GM19239 (cell line): ENCODE results near the gene ATXN1.
A peak's percentile ranks its signal among the peaks of the same experiment; 100 is the strongest.
"Not testable (repeated sequence)": the region's sequence is repeated elsewhere in the genome, so short reads cannot be mapped to it uniquely, and the experiment has no call there.

ENCODE experiments used
- DNase-seq: peaks from one replicate; pipeline ENCODE4 v3.0.0; 2011; ENCODE audit warnings: low spot score; ENCODE audit not compliant: insufficient read length
- FAIRE-seq: peaks from 2 replicates; lab custom pipeline; 2011; peaks lifted over from hg19 to GRCh38; lab: Jason Lieb, UNC

The ATXN1 gene

DNA sequence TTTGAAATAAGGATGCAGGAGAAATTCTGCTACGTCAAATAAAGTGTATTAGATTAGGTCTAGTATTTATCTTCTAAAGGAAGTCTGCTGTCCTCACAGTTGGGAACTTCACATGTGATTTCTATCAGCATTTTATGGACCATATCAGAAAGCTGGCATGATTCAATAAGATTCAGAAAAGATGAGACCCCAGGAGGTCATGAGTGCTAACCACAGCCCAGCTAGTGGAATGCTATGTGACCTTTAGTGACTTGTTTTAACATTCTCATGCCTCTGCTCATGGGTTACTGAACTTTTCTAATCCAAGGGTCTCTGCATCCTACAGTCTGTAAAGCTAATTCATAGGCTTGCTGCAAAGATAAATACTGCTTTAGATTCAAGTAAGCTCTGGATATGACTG is 372.8 kb downstream of the ATXN1 start:
- DNase-seq (no peak), FAIRE-seq (no peak)

DNA sequence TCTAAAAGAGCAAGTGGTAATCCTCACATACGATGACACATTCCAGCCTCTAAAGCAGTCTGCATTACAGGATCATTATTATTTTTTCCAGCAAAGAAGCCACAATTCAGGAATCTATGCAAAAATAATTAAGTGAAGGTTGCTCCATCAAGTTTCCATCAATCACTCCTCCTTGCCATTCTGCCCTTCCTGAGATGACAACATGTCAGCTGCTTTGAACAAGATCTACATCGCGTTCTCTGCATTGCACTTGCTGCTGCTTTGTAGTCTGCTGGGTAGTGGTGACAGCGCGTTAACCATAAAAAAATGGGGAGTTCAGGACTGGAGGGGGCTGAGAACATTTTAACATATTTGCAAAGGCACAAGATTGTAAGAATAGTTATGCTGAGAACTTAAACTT is 375.2 kb downstream of the ATXN1 start:
- no peak for DNase-seq
- no peak for FAIRE-seq

DNA sequence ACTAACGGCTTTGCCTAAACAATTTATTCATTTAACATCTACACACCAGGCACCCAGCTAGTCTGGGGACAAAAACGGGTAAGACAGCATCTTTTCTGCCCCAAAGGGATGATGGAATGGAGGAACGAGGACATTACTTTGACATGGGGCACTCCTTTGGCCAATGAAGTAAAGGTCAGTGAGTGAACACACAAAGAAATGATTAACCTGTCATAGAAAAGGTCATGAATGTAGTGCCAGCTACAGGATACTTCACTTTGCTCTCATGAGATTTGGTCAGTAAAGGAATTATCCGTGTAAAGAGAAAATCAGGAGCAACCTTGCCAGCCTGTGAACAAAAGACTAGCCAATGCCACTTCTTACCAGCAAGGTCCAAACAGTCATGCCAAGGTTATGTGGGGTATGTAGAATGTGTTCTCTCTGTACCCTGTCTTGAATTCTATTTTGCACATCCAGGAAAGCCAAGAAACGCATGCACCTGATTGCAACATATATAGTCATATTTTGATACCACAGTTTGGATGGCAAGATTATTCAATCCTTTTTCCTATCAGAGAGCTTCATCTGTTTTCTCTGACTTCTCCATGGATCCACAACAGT is 377.6 kb downstream of the ATXN1 start:
- FAIRE-seq (no peak), DNase-seq (no peak)

DNA sequence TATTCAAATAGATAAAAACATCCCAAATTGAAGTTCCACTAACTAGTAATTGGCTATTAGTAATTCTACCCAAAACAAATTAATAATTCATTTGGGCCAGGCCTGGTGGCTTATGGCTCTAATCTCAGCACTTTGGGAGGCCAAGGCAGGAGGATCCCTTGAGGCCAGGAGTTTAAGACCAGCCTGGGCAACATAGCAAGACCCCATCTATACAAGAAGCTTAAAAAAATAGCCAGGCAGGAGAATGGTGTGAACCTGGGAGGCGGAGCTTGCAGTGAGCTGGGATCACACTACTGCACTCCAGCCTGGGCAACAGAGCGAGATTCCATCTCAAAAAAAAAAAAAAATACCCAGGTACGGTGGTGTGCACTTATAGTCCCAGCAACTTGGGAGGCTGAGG is 379.3 kb downstream of the ATXN1 start:
- not testable (repeated sequence) for DNase-seq, FAIRE-seq

DNA sequence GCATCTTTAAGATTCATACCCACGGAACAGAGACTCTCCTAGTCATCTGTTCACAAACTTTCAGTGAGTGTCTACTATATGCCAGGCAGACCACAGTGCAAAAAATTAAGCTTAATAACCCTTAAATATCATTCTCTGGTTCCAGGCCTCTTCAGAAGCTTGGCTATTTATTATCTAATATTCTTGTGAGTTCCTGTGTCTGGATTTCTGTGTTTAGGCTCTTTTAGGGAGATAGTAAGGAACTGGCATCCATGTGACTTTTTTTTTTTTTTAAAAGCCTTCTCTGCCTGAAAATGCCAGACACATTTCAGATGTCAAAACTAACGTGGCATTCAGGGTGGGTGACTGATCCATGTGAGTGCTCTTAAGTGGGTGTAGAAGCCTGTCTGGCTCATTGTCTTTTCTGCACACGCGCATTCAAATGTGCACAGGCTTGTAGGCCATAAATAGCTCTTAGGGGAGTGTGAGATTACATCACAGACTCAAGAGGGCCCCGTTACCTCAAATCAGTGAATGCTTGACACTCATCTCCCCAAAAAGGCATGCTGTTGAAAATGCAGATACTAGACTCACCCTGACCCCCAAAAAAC is 380.9 kb downstream of the ATXN1 start:
- DNase-seq (no peak), FAIRE-seq (no peak)

DNA sequence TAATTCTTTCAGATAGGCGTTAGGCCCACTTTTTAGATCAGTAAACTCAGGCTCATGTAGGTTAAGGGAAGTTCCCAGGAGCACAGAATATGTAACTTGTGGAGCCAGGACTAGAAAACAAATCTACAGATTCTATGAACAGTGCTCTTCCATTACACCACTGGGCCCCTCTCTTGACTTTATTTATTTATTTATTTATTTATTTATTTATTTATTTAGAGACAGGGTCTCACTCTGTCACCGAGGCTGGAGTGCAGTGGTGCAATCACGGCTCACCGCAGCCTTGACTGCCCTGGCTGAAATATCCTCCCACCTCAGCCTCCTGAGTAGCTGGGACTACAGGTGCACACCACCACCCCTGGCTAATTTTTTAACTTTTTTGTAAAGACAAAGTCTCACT is 382.9 kb downstream of the ATXN1 start:
- DNase-seq, FAIRE-seq: not testable (repeated sequence)

DNA sequence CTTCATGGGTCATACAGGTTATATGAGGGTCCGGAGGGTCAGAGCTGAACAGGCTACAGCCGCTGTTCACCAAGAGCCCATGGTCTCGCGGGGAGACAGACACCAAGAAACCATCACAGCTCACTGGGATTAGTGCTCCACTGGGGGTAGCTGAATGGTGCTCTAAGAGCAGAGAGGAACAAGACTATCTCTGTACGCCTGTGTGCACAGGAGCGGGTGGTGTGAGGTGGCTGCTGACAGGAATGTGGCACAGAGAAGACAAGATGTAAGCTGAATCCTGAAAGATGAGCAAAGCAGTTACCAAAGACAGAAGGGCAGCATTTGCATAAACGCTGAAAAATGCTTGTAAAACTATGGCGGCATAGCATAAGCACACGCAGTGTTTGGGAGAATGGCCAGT is 383.8 kb downstream of the ATXN1 start:
- FAIRE-seq: no peak
- DNase-seq: no peak

DNA sequence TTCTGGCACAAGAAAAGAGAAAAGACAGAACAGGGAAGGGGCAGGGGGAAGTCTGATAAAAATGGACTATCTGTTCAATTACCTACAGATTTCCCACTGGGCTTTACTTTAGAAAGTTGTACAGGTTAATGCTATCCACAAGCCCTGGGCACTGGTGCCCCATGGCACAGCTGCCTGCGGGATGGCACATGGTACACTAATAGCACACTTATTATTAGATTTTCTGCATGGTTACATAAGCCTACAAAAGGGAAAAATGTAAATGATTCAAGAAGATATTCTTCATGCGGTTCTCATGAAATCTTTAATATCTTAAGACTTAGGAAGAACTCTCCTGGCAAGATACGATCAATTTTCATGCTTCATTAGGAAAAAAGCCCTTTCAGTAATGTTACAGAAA is 385.4 kb downstream of the ATXN1 start:
- FAIRE-seq (no peak), DNase-seq (no peak)

DNA sequence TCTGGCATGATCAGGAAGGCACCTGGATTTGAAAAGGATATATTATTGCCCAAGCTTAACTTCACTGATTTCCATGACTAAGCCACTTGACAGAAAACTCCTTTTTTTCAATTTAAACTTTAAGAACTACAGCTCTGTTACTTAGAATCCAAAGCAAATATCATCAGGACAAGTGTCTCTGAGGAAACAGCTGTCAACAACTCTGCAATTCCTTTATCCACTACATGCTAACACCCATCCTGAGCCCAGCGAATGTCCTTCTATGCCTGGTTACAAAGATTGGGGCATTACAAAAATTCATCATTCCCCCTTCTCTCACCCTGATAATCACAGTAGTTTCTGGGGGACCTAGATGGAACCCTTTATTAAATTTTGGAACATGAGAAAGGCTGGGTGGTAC is 386.1 kb downstream of the ATXN1 start:
- DNase-seq (no peak), FAIRE-seq (peak; percentile 26)

DNA sequence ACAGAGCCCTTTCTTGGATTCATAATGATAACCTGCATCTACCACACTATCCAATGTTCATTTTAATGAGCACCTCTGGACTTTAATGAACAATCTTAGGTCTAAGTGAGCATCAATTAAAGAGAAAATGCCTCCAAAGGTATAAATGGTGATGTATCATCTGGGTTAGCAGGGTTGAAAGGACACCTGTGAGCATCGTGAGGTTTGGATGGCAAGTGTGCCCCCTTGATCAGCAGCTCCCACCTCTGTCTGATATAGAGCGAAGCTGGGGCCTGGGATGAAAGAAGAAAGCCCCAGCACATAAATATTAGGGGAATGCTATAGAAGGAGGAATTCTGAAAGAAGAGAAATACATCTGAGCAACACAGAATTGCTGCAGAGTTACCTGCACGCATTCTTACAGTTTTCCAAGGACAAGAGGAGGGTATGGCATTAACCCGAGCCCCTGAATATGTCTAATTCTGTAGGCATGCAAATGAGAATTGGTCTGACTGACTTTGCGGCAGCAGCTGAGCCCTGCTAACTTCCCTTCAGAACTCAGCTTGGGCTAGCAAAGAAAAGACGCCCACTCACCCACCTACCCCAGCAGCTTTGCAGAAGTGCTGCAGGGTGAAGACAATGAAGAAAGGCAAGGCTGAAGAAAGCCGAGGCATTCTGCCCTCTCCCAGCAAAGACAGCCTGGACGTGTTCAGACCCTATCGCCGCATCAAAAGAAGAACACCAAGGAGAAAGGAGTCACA is 386.6 kb downstream of the ATXN1 start:
- DNase-seq (no peak), FAIRE-seq (no peak)

DNA sequence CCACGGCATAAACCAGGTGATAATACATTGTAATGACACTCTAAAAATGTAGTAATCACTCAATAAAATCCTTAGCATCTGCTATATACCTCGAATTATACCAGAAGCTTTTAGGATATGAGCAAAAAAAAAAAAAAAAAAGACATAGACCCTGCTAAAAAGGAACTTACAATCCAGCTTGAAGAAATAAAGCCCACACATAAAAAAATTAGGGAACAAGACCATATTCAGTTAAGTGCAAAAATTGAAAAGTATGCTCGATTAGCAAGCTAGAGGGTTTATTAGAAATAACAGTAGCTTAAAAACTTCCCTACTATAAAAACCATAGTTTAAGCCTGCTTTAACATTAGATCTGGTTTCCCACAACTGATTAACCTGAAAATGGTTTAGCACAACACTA is 387.2 kb downstream of the ATXN1 start:
- no peak for FAIRE-seq
- no peak for DNase-seq

DNA sequence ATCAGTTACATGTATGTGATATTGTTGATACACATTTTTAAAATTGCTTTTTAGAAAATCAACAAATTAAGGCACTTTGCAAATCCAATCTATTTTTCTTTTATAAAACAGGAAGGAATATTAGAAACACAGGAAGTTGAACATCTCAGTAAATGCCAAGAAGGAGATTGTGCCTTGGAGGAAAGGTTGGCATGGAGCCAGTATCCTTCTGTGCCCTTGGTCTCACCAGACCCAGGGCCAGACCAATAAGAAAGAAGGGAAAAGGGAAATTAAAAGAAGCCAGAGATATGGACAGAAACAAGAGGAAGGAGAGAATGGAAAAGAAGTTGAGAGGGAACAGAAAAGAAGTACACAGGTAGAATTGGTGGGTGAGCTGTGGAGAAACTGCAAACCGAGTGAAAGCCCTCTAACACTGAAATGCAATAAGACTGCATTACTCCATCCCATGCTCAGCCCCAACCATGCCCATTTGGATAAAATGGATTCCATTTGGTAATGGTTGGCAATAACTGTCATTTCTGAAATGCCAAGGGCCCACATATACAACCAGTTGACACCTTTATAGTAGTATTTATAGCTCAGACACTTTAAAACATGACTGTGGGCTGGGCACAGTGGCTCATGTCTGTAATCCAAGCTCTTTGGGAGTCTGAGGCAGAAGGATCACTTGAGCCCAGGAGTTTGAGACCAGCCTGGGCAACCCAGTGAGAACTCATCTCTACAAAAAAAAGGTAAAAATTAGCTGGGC is 389.1 kb downstream of the ATXN1 start:
- no peak for FAIRE-seq
- DNase-seq: no peak

DNA sequence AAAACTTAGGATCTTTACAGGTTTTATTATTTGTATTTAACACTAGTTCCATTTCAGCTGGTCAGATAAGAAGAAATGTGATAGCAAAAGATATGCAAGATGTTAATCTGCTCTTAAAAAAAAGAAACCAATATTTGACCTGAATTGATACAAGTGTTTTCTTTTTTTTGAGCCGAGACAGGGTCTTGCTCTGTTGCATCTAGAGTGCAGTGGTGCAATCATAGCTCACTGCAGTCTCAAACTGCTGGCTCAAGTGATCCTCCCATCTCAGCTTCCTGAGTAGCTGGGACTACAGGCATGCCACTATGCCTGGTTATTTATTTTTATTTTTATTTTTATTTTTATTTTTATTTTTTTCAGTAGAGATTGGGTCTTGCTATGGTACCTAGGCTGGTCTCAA is 389.9 kb downstream of the ATXN1 start:
- FAIRE-seq (no peak), DNase-seq (no peak)

DNA sequence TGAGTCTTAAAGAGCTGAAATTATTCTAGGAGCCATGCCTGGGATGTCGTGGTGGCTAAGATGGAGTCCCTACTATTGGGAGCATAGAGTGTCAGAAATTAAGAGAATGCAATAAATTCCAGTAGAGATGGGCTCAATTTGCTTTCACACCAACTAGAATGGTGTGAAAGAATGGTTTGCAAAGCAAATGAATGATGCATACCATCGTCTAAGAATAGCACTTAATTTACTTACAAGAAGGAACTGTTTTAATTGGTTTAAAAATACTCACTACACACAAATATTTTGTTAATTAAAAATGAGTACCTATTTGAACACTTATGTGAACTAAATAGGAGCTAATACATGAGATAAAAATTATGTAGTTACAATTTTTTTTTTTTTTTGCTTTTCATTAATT is 390.3 kb downstream of the ATXN1 start:
- FAIRE-seq (peak; percentile 18), DNase-seq (no peak)

DNA sequence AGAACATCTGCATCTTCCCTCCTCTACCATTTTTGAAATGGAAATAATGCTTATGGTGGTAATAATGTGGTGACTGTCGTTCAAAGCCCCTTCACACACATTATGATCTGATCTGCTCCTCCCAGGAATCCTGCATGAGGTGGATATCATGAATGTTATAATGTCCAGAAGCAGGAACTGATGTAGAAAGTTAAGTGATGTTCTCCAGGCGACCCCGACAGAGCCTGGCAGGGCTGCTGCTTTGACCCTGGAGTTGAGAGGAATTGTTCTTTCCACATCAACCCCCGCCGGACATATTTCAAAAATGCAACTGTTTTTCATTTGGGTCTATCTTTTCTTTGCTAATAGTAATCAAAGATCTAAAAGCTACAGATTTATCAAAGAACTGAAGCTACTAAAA is 391.3 kb downstream of the ATXN1 start:
- DNase-seq (no peak), FAIRE-seq (no peak)

DNA sequence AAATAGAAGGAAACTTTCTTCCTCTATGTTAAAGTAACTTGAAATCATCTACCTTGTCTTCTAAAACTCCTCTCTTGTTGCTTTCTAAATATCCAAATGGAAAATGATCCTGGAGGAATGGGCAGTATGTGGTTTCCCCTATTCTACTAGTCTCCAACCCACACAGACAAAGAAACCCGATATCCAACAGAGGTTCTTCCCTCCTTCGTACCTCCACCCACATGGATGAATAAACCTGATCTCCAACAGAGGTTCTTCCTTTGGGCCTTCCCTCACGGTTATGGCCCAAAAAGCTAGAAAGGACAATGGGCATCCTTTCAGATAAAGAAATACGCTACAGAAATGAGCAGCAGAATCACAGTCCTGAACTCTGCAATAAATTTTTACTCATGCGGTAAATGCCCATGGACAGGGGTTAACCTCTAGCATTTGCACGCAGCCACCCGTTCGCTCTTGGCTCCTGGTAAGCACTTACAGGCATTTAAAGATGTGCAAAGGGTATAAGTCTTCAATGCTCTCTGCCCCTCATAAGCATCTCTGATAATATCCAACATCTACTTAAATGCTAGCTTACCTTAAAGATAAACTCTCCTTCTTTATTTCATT is 392.0 kb downstream of the ATXN1 start:
- FAIRE-seq: no peak
- DNase-seq: no peak

DNA sequence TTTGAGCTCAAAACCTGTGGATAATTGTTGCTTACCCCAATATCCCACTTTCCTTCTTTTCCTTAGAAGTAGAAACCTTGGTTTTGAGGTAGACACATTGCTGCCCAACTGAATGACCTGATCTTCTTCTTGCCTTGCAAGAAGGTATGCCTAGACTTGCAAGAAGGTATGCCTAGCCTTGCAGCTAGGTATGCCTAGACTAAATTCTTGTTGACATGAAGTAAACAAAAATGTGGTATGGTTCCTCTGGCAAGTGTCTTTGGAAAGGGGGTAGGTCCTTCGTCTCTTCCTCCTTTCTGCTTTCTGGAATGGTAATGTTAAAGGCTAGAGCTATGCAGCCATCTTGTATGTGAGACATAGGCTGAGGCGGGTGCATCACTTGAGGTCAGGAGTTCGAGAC is 393.7 kb downstream of the ATXN1 start:
- no peak for FAIRE-seq
- no peak for DNase-seq

DNA sequence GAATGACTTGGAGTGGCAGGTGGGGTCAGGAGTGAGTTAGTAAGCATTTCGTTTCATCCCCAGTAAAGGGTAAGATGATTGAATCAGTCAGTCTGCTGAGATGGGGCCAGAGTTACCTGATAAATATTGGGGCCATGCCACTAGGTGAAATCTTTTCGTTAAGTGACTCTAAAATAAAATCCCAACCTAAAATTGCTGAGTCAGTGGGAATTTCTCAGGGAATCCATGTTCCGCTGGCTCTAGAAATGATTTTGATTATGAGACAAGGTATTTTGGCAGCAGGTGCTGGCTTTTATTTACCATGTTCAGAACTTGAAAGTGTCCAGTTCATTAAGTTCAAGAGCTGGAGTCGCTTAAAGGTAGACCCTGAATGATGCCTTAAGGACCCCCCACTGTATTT is 397.5 kb downstream of the ATXN1 start:
- DNase-seq (no peak), FAIRE-seq (no peak)

DNA sequence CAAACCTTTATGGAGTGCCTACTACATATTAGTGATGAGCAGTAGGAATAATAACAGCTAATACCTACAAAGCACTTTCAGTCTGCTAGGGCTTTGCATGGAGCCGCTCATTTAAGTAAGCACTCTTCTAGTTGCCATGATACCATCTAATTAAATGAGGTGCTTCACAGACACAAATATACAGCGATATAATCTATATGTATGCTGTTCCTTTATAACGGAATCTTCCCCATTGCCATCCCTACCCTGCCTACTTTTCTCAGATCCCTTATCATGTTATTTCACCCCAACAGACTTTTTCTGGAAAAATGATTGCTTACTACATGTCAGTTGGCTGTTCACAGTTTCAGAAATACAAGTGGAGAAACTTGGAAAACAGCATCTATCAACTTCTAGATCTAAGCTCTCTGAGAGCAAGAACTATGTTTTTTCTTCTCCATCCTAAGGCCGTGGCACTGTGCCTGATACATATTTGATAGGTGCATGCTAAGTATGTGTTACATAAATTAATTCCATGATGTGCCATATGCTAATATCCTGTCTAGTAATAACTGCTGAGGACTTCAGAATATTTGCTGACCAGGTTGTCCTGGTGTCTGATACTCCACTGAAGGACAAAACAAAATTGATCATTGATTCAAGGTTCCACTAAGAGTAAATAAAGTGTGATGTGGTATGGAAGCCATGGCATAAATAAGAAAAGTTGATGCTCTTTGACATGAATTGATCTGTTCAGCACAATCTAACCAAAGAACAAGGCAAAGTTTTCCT is 398.3 kb downstream of the ATXN1 start:
- FAIRE-seq: no peak

DNA sequence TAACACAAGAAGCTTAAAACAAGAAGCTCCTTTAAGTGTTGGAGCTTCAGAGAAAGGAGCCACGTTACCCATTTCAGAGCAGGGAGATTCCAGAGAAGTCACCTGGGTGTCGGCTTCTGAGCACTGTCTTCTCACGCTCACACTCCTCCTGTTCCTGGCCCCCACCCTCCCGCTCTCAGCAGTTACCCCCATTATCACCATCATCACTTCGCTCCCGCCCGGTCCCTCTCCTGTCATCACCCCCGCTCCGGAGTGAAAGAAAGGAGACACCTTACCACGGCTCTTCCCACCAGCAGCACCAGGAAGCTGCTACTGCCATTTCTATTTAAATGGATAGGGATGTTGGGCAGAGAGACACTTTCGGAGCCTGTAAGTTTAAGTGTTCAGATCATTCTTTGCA is 399.0 kb downstream of the ATXN1 start:
- DNase-seq (no peak), FAIRE-seq (no peak)

More for the DNA sequence above, 398.3 kb downstream of the ATXN1 start:
- no peak for DNase-seq
